DOHH2 (cell line): ENCODE results near the gene ST13.

Source experiments
- H3F3A ChIP-seq: fragments of 200-600 bp; sonication (generic), shearing (Covaris generic); 2 replicates; pipeline ENCODE4 v1.6.0; 2016; ENCODE audit warnings: antibody characterized with exemption, mild to moderate bottlenecking; ENCODE audit not compliant: control insufficient read depth, insufficient read depth
- H3K27ac ChIP-seq: fragments of 200-600 bp; sonication (generic); 2 replicates; pipeline ENCODE4 v1.5.1; 2014; ENCODE audit warnings: low read depth, mild to moderate bottlenecking, low read length, moderate library complexity
- H3K27me3 ChIP-seq: fragments of 200-600 bp; sonication (generic); 2 replicates; pipeline ENCODE4 v1.6.1; 2014; ENCODE audit warnings: mild to moderate bottlenecking, low read length, mixed read lengths; ENCODE audit not compliant: control insufficient read depth
- H3K36me3 ChIP-seq: fragments of 200-600 bp; sonication (generic); 2 replicates; pipeline ENCODE4 v1.6.1; 2014; ENCODE audit warnings: mild to moderate bottlenecking, low read length, moderate library complexity, mixed read lengths; ENCODE audit not compliant: control insufficient read depth
- H3K4me1 ChIP-seq: fragments of 200-600 bp; sonication (generic); 2 replicates; pipeline ENCODE4 v1.6.1; 2014; ENCODE audit warnings: mild to moderate bottlenecking, low read length, mixed read lengths; ENCODE audit not compliant: control insufficient read depth
- H3K4me2 ChIP-seq: fragments of 200-600 bp; sonication (generic); 2 replicates; pipeline ENCODE4 v1.6.0; 2014; ENCODE audit warnings: mild to moderate bottlenecking, low read length, moderate library complexity
- H3K4me3 ChIP-seq: fragments of 200-600 bp; sonication (generic); 2 replicates; pipeline ENCODE4 v1.5.1; 2014; ENCODE audit warnings: mild to moderate bottlenecking, low read length, mixed read lengths
- H3K79me2 ChIP-seq: fragments of 200-600 bp; sonication (generic); 2 replicates; pipeline ENCODE4 v1.6.1; 2014; ENCODE audit warnings: mild to moderate bottlenecking, low read length, mixed read lengths; ENCODE audit not compliant: control insufficient read depth
- H3K9me2 ChIP-seq: fragments of 200-600 bp; sonication (generic); replicated peaks from 2 replicates; pipeline ENCODE4 v1.6.1; 2014; ENCODE audit warnings: mild to moderate bottlenecking, low read length, mixed read lengths; ENCODE audit not compliant: control insufficient read depth
- H3K9me3 ChIP-seq: fragments of 200-600 bp; sonication (generic); 2 replicates; pipeline ENCODE4 v1.6.1; 2014; ENCODE audit warnings: antibody characterized with exemption, low read length, mixed read lengths; ENCODE audit not compliant: control insufficient read depth, insufficient read depth
- H4K20me1 ChIP-seq: fragments of 200-600 bp; sonication (generic); 2 replicates; pipeline ENCODE4 v1.6.0; 2014; ENCODE audit warnings: low read depth, mild to moderate bottlenecking, antibody characterized with exemption, low read length, moderate library complexity; ENCODE audit not compliant: control insufficient read depth, insufficient read depth
- CTCF ChIP-seq: fragments of 200-600 bp; sonication (generic); IDR thresholded peaks from one replicate; pipeline ENCODE4 v1.5.1; 2014; ENCODE audit warnings: antibody characterized with exemption, mild to moderate bottlenecking, low read depth, low read length; ENCODE audit not compliant: poor library complexity, severe bottlenecking
- EZH2phosphoT487 ChIP-seq: fragments of 200-600 bp; sonication (generic); IDR thresholded peaks from 2 replicates; pipeline ENCODE4 v1.6.1; 2017; ENCODE audit warnings: borderline replicate concordance, mild to moderate bottlenecking, antibody characterized with exemption, low read length, moderate library complexity, mixed read lengths

Gene ST13

DNA sequence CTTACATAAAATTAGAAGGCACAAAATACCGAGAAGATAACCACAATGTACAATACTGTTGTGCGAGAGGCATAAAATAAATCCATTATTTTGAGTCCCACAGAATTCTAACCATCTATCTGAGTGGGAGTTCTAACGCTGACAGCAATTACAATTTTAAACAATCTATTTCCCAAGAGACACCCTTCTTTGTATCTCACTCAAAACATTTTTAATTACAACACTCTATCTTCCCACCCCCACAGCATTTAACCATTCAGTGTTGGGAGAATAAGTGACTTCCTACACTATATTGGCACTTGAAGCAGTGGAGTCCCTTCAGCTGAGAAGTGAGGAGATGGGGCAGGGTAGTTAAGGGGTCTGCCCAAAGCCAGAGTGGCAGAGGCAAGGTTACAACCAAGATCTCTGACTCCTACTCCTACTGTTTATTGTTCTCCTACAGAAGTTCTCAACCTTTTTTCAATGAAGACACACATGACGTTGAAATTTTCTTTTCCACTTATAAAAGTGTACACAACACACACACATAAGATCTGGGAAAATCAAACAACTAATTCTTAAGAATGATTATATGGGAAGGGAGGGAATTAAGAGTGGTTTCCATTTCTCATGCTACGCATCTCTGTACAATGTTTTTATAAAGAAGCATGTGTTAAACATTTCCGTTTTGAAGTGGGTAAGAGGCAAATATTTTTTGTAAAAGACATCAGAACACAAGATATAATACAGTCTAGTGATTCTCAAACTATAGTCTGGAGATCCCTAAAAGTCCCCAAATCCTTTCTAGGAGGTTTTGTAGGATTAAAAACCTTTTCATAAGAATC, 48.2 kb downstream of the ST13 start:
- Histone ChIP-seq H3K4me2 (no peak overlapping the region), H3K79me2 (peaks cover 98% of the 10 kb centered on the region), H4K20me1 (peaks cover 3% of the 10 kb centered on the region; the same call in 1 of the 2 replicates), H3K4me3 (no peak overlapping the region), H3K9me2 (no peaks in the 10 kb centered on the region), H3K27me3 (no peaks in the 10 kb centered on the region), H3K27ac (no peak overlapping the region), H3F3A (no peaks in the 10 kb centered on the region), H3K9me3 (no peaks in the 10 kb centered on the region), H3K36me3 (peaks cover 37% of the 10 kb centered on the region), H3K4me1 (peaks cover 20% of the 10 kb centered on the region)
- TF ChIP-seq CTCF, result no peak
- TF ChIP-seq EZH2phosphoT487, result no peak

GRCh38 chr22:40806711-40807110, 49.7 kb downstream of the ST13 start:
- H3F3A ChIP-seq, result no peaks in the 10 kb centered on the region
- peaks cover 27% of the 10 kb centered on the region for H3K36me3 ChIP-seq
- H3K27ac ChIP-seq, result no peak overlapping the region
- peaks cover 9% of the 10 kb centered on the region; the same call in 1 of the 2 replicates for H3K4me1 ChIP-seq
- H3K9me2 ChIP-seq, result no peaks in the 10 kb centered on the region
- H3K4me3 ChIP-seq, result no peak overlapping the region
- TF ChIP-seq EZH2phosphoT487 (no peak), CTCF (no peak)
- H3K9me3 ChIP-seq, result no peaks in the 10 kb centered on the region
- no peak overlapping the region for H3K4me2 ChIP-seq
- peaks cover 3% of the 10 kb centered on the region; the same call in 1 of the 2 replicates for H4K20me1 ChIP-seq
- peaks cover 94% of the 10 kb centered on the region for H3K79me2 ChIP-seq
- H3K27me3 ChIP-seq, result no peaks in the 10 kb centered on the region

DNA sequence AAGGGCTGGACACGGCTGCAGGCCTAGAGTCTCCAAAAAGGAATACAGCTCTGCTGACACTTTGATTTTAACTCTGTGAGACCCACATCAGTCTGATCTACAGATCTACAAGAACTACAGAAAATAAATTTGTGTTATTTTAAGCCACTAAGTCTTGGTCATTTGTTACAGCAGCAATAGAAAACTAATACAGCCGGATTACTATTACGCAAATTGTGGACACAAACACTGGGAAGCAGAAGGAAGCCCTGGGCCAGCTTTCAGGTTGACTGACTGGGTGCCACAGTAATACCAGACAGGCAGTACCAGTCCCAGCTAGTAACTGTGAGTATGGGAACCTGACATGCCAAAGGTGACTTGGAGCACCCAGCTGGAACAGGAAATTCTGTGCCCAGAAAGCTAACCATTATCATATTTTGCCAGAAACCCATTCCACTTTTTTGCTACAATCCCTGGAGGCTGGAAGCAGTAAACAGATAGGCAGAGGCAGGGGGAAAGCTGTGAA, 50.7 kb downstream of the ST13 start:
- Histone ChIP-seq H4K20me1 (peaks cover 3% of the 10 kb centered on the region; the same call in 1 of the 2 replicates), H3K4me3 (no peak overlapping the region), H3K36me3 (peaks cover 22% of the 10 kb centered on the region), H3K9me3 (no peaks in the 10 kb centered on the region), H3K4me2 (no peak overlapping the region), H3K9me2 (no peaks in the 10 kb centered on the region), H3K27ac (no peak overlapping the region), H3K79me2 (peaks cover 90% of the 10 kb centered on the region), H3F3A (no peaks in the 10 kb centered on the region), H3K4me1 (peaks cover 9% of the 10 kb centered on the region; the same call in 1 of the 2 replicates), H3K27me3 (no peaks in the 10 kb centered on the region)
- TF ChIP-seq EZH2phosphoT487, result no peak
- no peak for TF ChIP-seq CTCF
